Loucy (cell line): ENCODE results near the gene SETBP1.

ENCODE experiments used
- H2AFZ ChIP-seq: fragments of 200-600 bp; sonication (generic); 2 replicates; pipeline ENCODE4 v1.6.0; 2016; ENCODE audit warnings: antibody characterized with exemption, mild to moderate bottlenecking, low read length, moderate library complexity
- H3F3A ChIP-seq: fragments of 200-600 bp; 2 replicates; pipeline ENCODE4 v1.6.0; 2016; ENCODE audit warnings: antibody characterized with exemption, low read depth, mild to moderate bottlenecking
- H3K27me3 ChIP-seq: fragments of 200-600 bp; sonication (generic); 2 replicates; pipeline ENCODE4 v1.6.1; 2014; ENCODE audit warnings: low read length, mild to moderate bottlenecking; ENCODE audit not compliant: insufficient read depth, poor library complexity, severe bottlenecking
- H3K36me3 ChIP-seq: fragments of 200-600 bp; sonication (generic); 2 replicates; pipeline ENCODE4 v1.6.1; 2016; ENCODE audit warnings: low read length; ENCODE audit not compliant: insufficient read depth
- H3K4me1 ChIP-seq: fragments of 200-600 bp; sonication (generic); 2 replicates; pipeline ENCODE4 v1.5.1; 2014; ENCODE audit warnings: low read length, mild to moderate bottlenecking; ENCODE audit not compliant: insufficient read depth, poor library complexity, severe bottlenecking
- H3K4me2 ChIP-seq: fragments of 200-600 bp; sonication (generic); 2 replicates; pipeline ENCODE4 v1.6.0; 2014; ENCODE audit warnings: antibody characterized with exemption, low read length, low read depth, mild to moderate bottlenecking; ENCODE audit not compliant: poor library complexity, severe bottlenecking
- H3K4me3 ChIP-seq: fragments of 200-600 bp; sonication (generic); 2 replicates; pipeline ENCODE4 v1.5.1; 2014; ENCODE audit warnings: low read length, mild to moderate bottlenecking, mixed read lengths; ENCODE audit not compliant: poor library complexity, severe bottlenecking
- H3K79me2 ChIP-seq: fragments of 200-600 bp; sonication (generic); 2 replicates; pipeline ENCODE4 v1.6.1; 2014; ENCODE audit warnings: low read length; ENCODE audit not compliant: insufficient read depth
- H3K9ac ChIP-seq: fragments of 200-600 bp; sonication (generic); 2 replicates; pipeline ENCODE4 v1.6.0; 2014; ENCODE audit warnings: mild to moderate bottlenecking, low read depth, low read length, moderate library complexity; ENCODE audit not compliant: poor library complexity, severe bottlenecking
- H3K9me2 ChIP-seq: fragments of 200-600 bp; sonication (generic); replicated peaks from 2 replicates; pipeline ENCODE4 v1.6.1; 2016; ENCODE audit warnings: low read depth, low read length, mixed read lengths
- H3K9me3 ChIP-seq: fragments of 200-600 bp; sonication (generic); 2 replicates; pipeline ENCODE4 v1.6.1; 2014; ENCODE audit warnings: mild to moderate bottlenecking, antibody characterized with exemption, low read length, low read depth; ENCODE audit not compliant: insufficient read depth
- H4K20me1 ChIP-seq: fragments of 200-600 bp; sonication (generic); 2 replicates; pipeline ENCODE4 v1.6.0; 2014; ENCODE audit warnings: antibody characterized with exemption, low read length, mild to moderate bottlenecking; ENCODE audit not compliant: insufficient read depth, poor library complexity, severe bottlenecking
- EZH2phosphoT487 ChIP-seq: fragments of 200-600 bp; IDR thresholded peaks from 2 replicates; pipeline ENCODE4 v1.6.1; 2018; ENCODE audit warnings: antibody characterized with exemption, mild to moderate bottlenecking, moderate library complexity, borderline replicate concordance
- TF ChIP-seq, protein P1 (sequence below): fragments of 200-600 bp; sonication (generic); conservative IDR thresholded peaks from 2 replicates; pipeline ENCODE4 v1.5.1; 2014; ENCODE audit warnings: mild to moderate bottlenecking, antibody characterized with exemption, low read length

The SETBP1 gene

GRCh38 chr18:44986933-44987332 lies 306.2 kb downstream of the SETBP1 start:
- Histone ChIP-seq H3K4me2 (no peak overlapping the region), H3K4me1 (no peaks in the 10 kb centered on the region)

GRCh38 chr18:44987371-44987770 lies 306.7 kb downstream of the SETBP1 start:
- no peak overlapping the region for H3K4me3 ChIP-seq
- no peaks in the 10 kb centered on the region for H3K9me2 ChIP-seq
- TF ChIP-seq, protein P1, sequence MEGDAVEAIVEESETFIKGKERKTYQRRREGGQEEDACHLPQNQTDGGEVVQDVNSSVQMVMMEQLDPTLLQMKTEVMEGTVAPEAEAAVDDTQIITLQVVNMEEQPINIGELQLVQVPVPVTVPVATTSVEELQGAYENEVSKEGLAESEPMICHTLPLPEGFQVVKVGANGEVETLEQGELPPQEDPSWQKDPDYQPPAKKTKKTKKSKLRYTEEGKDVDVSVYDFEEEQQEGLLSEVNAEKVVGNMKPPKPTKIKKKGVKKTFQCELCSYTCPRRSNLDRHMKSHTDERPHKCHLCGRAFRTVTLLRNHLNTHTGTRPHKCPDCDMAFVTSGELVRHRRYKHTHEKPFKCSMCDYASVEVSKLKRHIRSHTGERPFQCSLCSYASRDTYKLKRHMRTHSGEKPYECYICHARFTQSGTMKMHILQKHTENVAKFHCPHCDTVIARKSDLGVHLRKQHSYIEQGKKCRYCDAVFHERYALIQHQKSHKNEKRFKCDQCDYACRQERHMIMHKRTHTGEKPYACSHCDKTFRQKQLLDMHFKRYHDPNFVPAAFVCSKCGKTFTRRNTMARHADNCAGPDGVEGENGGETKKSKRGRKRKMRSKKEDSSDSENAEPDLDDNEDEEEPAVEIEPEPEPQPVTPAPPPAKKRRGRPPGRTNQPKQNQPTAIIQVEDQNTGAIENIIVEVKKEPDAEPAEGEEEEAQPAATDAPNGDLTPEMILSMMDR = no peak
- TF ChIP-seq EZH2phosphoT487 = no peak
- H3F3A ChIP-seq = no peaks in the 10 kb centered on the region
- H4K20me1 ChIP-seq = no peaks in the 10 kb centered on the region
- H3K4me1 ChIP-seq = no peaks in the 10 kb centered on the region
- H3K9me3 ChIP-seq = peaks cover 8% of the 10 kb centered on the region
- H3K9ac ChIP-seq = no peak overlapping the region
- H3K36me3 ChIP-seq = peaks cover 8% of the 10 kb centered on the region
- H3K27me3 ChIP-seq = no peaks in the 10 kb centered on the region
- H3K79me2 ChIP-seq = no peaks in the 10 kb centered on the region
- no peak overlapping the region for H2AFZ ChIP-seq
- H3K4me2 ChIP-seq = no peak overlapping the region

More at GRCh38 chr18:44986933-44987332, 306.2 kb downstream of the SETBP1 start:
- no peak overlapping the region for H3K9ac ChIP-seq
- TF ChIP-seq, protein P1 = no peak
- TF ChIP-seq EZH2phosphoT487 = no peak
- H3F3A ChIP-seq = no peaks in the 10 kb centered on the region
- no peaks in the 10 kb centered on the region for H4K20me1 ChIP-seq
- H3K4me3 ChIP-seq = no peak overlapping the region
- H3K27me3 ChIP-seq = no peaks in the 10 kb centered on the region
- H3K9me3 ChIP-seq = peaks cover 8% of the 10 kb centered on the region
- no peak overlapping the region for H2AFZ ChIP-seq
- peaks cover 8% of the 10 kb centered on the region for H3K36me3 ChIP-seq
- no peaks in the 10 kb centered on the region for H3K9me2 ChIP-seq
- H3K79me2 ChIP-seq = no peaks in the 10 kb centered on the region

DNA sequence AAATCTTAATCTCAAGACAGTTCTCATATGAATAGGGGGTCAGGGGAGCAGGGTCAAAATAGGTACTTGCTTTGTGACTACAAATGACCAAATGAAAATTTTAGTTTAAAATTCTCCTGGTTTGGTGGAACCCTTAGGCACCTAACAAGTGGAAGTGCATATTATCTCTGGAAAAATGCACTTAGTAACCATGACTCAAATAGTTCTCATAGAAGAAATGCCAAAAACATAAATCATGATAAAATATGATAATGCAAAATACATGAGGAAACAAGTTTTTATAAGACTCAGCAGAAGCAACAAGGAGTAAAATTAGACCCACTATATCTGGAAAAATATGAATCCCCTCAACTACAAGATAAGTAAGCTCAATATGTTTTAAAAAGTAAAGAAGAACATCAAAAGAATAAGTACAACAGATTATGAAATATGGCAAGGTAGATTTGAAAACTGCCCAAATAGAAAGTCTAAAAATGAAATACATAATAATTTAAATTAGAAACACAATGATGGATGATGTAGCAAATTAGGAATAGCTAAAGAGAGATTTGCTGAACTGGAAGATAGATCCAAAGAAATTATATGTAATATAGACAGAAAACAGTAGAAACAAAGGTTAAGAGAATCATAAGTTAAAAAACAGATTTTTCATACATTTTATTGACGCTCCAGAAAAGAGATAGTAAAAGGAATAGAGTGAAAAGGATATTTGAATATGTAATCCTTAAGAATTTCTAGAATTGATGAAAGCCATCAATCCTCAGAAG lies 308.3 kb downstream of the SETBP1 start:
- Histone ChIP-seq H3K36me3 (peaks cover 8% of the 10 kb centered on the region), H3K4me2 (no peak overlapping the region), H2AFZ (no peak overlapping the region), H3K79me2 (no peaks in the 10 kb centered on the region), H3K9me2 (no peaks in the 10 kb centered on the region), H3F3A (no peaks in the 10 kb centered on the region), H3K9me3 (peaks cover 8% of the 10 kb centered on the region), H3K4me1 (no peaks in the 10 kb centered on the region), H4K20me1 (no peaks in the 10 kb centered on the region), H3K27me3 (no peaks in the 10 kb centered on the region), H3K4me3 (no peak overlapping the region), H3K9ac (no peak overlapping the region)
- TF ChIP-seq EZH2phosphoT487 = no peak
- TF ChIP-seq, protein P1 = no peak
